ENCODE results near the gene AHRR. TPM values are rescaled to one million over a fixed set of nuclear protein-coding genes. Genes with fewer than 3 reads are reported as not detected.

The AHRR gene
- total RNA-seq, 1 donor from 2014 or later = 23.7 TPM

GRCh38 chr5:458547-459353 is 137.2 kb downstream of the AHRR start:
- H3K4me1 Mint-ChIP-seq (ENCODE audit: low read depth) = peaks cover 75% of the 10 kb centered on the region
- peaks cover 67% of the 10 kb centered on the region for H3K36me3 Mint-ChIP-seq (ENCODE audit: low read depth)
- intact Hi-C loops (cut with micrococcal nuclease) = loop anchor here (1.0 to 5.0 kb wide), 4 partner anchors 15 to 80 kb away; partner anchors contain the start of gene EXOC3
- H3K27ac Mint-ChIP-seq = peak overlapping the region; percentile 91
- peak; percentile 56 for DNase-seq (ENCODE audit: low spot score)
- H3K4me3 Mint-ChIP-seq = peak overlapping the region; percentile 59
- no peaks in the 10 kb centered on the region for H3K27me3 Mint-ChIP-seq (ENCODE audit: insufficient read depth)
- no peaks in the 10 kb centered on the region for H3K9me3 Mint-ChIP-seq

- intact Hi-C loops (cut with micrococcal nuclease) = loop anchor here (1.0 to 5.0 kb wide), 6 partner anchors 14 to 242 kb away; partner anchors contain the start of genes CCDC127, EXOC3 and SDHA
- no peaks in the 10 kb centered on the region for H3K9me3 Mint-ChIP-seq
- peaks cover 74% of the 10 kb centered on the region for H3K4me1 Mint-ChIP-seq (ENCODE audit: low read depth)
- peak overlapping the region; percentile 91 for H3K27ac Mint-ChIP-seq
- peaks cover 66% of the 10 kb centered on the region for H3K36me3 Mint-ChIP-seq (ENCODE audit: low read depth)
- no peak for DNase-seq (ENCODE audit: low spot score)
- no peaks in the 10 kb centered on the region for H3K27me3 Mint-ChIP-seq (ENCODE audit: insufficient read depth)
- peak overlapping the region; percentile 59 for H3K4me3 Mint-ChIP-seq
These were observed 138.2 kb downstream of the AHRR start for GRCh38 chr5:459562-460272.

DNA sequence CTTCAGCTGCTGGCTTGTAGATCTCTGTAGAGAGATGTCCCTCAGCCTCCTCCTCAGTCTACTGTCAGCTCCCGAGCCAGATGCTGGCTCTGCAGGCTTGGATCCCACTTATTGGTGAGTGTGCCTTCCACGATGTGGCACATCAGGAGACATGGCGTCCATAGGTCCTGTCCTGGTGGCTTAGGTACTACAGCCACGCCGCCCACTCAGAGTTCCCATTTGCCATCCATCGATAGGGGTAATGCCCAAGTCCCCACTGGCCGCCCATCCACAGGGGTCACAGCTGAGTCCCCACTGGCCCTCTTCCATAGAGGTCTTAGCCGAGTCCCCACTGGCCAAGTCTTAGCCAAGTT is 138.7 kb downstream of the AHRR start:
- H3K27me3 Mint-ChIP-seq (ENCODE audit: insufficient read depth) = no peaks in the 10 kb centered on the region
- peaks cover 70% of the 10 kb centered on the region for H3K4me1 Mint-ChIP-seq (ENCODE audit: low read depth)
- peak overlapping the region; percentile 52 for H3K4me3 Mint-ChIP-seq

DNA sequence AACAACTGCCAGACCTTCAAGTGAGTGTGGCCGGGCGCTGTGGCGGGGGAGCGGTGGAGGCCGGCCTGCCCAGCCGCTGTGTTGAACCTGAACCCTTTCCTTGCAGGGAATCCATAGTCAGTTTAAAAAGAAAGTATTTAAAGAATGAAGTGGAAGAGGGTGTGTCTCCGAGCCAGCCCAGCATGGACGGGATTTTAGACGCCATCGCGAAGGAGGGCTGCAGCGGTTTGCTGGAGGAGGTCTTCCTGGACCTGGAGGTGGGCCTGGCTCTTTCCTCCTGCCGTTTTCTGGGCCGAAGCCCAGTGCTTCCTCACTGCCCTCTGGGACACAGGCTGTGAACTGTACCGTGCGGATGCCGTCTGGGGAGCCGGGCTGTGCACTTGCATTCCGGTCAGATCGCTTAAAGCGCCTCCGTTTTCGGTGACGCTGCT is 140.6 kb downstream of the AHRR start:
- no peaks in the 10 kb centered on the region for H3K27me3 Mint-ChIP-seq (ENCODE audit: insufficient read depth)
- intact Hi-C loops (cut with micrococcal nuclease) = loop anchor here (5.0 kb wide), 2 partner anchors 130 to 245 kb away; partner anchors contain the start of genes CCDC127 and SDHA
- no peak overlapping the region for H3K4me3 Mint-ChIP-seq
- peaks cover 65% of the 10 kb centered on the region for H3K4me1 Mint-ChIP-seq (ENCODE audit: low read depth)
- peaks cover 66% of the 10 kb centered on the region for H3K36me3 Mint-ChIP-seq (ENCODE audit: low read depth)
- no peaks in the 10 kb centered on the region for H3K9me3 Mint-ChIP-seq
- DNase-seq (ENCODE audit: low spot score) = no peak
- H3K27ac Mint-ChIP-seq = no peak overlapping the region

More for the DNA sequence above, 138.7 kb downstream of the AHRR start:
- no peaks in the 10 kb centered on the region for H3K9me3 Mint-ChIP-seq
- peak overlapping the region; percentile 91 for H3K27ac Mint-ChIP-seq
- DNase-seq (ENCODE audit: low spot score) = no peak
- peaks cover 69% of the 10 kb centered on the region for H3K36me3 Mint-ChIP-seq (ENCODE audit: low read depth)
- intact Hi-C loops (cut with micrococcal nuclease) = loop anchor here (5.0 kb wide), 2 partner anchors 128 to 243 kb away; partner anchors contain the start of genes CCDC127 and SDHA

DNA sequence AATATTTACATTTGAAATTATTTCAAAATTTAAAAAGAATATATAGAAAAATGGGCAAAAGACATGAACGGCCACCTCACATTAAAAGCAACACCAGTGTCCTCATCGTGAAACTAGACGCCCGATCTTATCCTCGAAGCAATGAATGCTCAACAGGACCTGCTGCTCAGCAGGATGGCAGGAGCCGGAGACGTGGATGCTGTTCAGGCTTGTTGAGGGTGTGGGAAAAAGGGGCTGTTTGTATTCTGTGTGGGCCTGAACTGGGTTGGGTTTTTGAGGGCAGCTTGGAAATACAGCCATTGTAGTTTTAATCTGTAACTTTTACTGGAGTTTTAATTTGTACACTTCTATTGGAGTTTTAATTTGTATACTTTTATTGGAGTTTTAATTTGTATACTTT is 141.8 kb downstream of the AHRR start:
- DNase-seq (ENCODE audit: low spot score) = no peak
- Mint-ChIP-seq H3K36me3 (ENCODE audit: low read depth) (peaks cover 58% of the 10 kb centered on the region), H3K9me3 (no peaks in the 10 kb centered on the region), H3K4me1 (ENCODE audit: low read depth) (peaks cover 57% of the 10 kb centered on the region), H3K27ac (peak overlapping the region; percentile 34), H3K27me3 (ENCODE audit: insufficient read depth) (no peaks in the 10 kb centered on the region), H3K4me3 (no peak overlapping the region)
- intact Hi-C loops (cut with micrococcal nuclease) = loop anchor here (5.0 kb wide), 2 partner anchors 131 to 246 kb away; partner anchors contain the start of genes CCDC127 and SDHA

DNA sequence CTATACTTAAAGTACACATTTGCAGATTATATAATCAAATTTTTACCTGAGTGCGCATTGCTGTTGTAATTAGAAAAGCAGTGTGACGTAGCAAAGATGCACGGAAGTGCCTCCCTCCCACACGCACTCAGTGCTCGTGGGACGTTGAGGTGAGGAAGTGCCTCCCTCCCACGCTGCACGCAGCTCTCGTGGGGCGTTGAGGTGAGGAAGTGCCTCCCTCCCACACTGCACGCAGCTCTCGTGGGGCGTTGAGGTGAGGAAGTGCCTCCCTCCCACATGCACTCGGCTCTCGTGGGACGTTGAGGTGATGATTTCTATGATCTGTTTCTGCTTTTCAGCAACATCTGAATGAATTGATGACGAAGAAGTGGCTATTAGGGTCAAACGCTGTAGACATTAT is 142.4 kb downstream of the AHRR start:
- no peaks in the 10 kb centered on the region for H3K9me3 Mint-ChIP-seq
- H3K27me3 Mint-ChIP-seq (ENCODE audit: insufficient read depth) = no peaks in the 10 kb centered on the region
- H3K27ac Mint-ChIP-seq = peak overlapping the region; percentile 71
- peaks cover 51% of the 10 kb centered on the region for H3K4me1 Mint-ChIP-seq (ENCODE audit: low read depth)
- peak; percentile 61 for DNase-seq (ENCODE audit: low spot score)
- intact Hi-C loops (cut with micrococcal nuclease) = loop anchor here (5.0 kb wide), 2 partner anchors 132 to 247 kb away; partner anchors contain the start of genes CCDC127 and SDHA
- peaks cover 52% of the 10 kb centered on the region for H3K36me3 Mint-ChIP-seq (ENCODE audit: low read depth)
- peak overlapping the region; percentile 47 for H3K4me3 Mint-ChIP-seq

GRCh38 chr5:464446-464842 is 142.9 kb downstream of the AHRR start:
- no peak for DNase-seq (ENCODE audit: low spot score)
- Mint-ChIP-seq H3K27ac (peak overlapping the region; percentile 71), H3K36me3 (ENCODE audit: low read depth) (peaks cover 52% of the 10 kb centered on the region), H3K9me3 (no peaks in the 10 kb centered on the region), H3K4me3 (peak overlapping the region; percentile 47), H3K4me1 (ENCODE audit: low read depth) (peaks cover 46% of the 10 kb centered on the region), H3K27me3 (ENCODE audit: insufficient read depth) (no peaks in the 10 kb centered on the region)
- intact Hi-C loops (cut with micrococcal nuclease) = loop anchor here (5.0 kb wide), 2 partner anchors 132 to 247 kb away; partner anchors contain the start of genes CCDC127 and SDHA

GRCh38 chr5:464843-465590 is 143.5 kb downstream of the AHRR start:
- H3K27ac Mint-ChIP-seq = no peak overlapping the region
- no peak for DNase-seq (ENCODE audit: low spot score)
- H3K4me1 Mint-ChIP-seq (ENCODE audit: low read depth) = peaks cover 40% of the 10 kb centered on the region
- intact Hi-C loops (cut with micrococcal nuclease) = loop anchor here (5.0 kb wide), 2 partner anchors 133 to 248 kb away; partner anchors contain the start of genes CCDC127 and SDHA
- H3K27me3 Mint-ChIP-seq (ENCODE audit: insufficient read depth) = no peaks in the 10 kb centered on the region
- H3K9me3 Mint-ChIP-seq = no peaks in the 10 kb centered on the region
- peaks cover 47% of the 10 kb centered on the region for H3K36me3 Mint-ChIP-seq (ENCODE audit: low read depth)
- no peak overlapping the region for H3K4me3 Mint-ChIP-seq

GRCh38 chr5:465591-466403 is 144.3 kb downstream of the AHRR start:
- Mint-ChIP-seq H3K4me1 (ENCODE audit: low read depth) (peaks cover 32% of the 10 kb centered on the region), H3K27me3 (ENCODE audit: insufficient read depth) (no peaks in the 10 kb centered on the region), H3K9me3 (no peaks in the 10 kb centered on the region), H3K27ac (no peak overlapping the region), H3K36me3 (ENCODE audit: low read depth) (peaks cover 39% of the 10 kb centered on the region), H3K4me3 (no peak overlapping the region)
- intact Hi-C loops (cut with micrococcal nuclease) = no loop called here
- DNase-seq (ENCODE audit: low spot score) = no peak

- H3K4me1 Mint-ChIP-seq (ENCODE audit: low read depth) = peaks cover 31% of the 10 kb centered on the region
- DNase-seq (ENCODE audit: low spot score) = no peak
- no peaks in the 10 kb centered on the region for H3K9me3 Mint-ChIP-seq
- H3K36me3 Mint-ChIP-seq (ENCODE audit: low read depth) = peaks cover 41% of the 10 kb centered on the region
- no peaks in the 10 kb centered on the region for H3K27me3 Mint-ChIP-seq (ENCODE audit: insufficient read depth)
- peak overlapping the region; percentile 18 for H3K27ac Mint-ChIP-seq
- peak overlapping the region; percentile 15 for H3K4me3 Mint-ChIP-seq
- intact Hi-C loops (cut with micrococcal nuclease) = no loop called here
These were observed 145.3 kb downstream of the AHRR start for GRCh38 chr5:466661-467310.

DNA sequence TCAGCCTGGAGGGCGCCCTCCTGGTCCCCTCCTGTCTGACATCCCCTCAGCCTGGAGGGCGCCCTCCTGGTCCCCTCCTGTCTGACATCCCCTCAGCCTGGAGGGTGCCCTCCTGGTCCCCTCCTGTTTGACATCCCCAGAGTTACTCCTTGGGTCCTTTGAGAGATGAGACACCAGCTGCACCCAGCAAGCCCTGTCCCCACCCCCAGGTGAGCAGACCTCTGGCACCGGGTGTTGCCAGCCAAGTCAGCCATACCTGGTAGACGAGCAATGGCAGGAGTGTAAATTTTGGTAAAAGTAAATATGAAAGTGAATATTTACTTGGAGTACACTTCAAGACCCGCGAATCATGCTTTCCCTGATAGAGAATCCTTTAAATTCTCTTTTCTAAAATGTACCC is 146.9 kb downstream of the AHRR start:
- Mint-ChIP-seq H3K9me3 (no peaks in the 10 kb centered on the region), H3K27me3 (ENCODE audit: insufficient read depth) (no peaks in the 10 kb centered on the region), H3K36me3 (ENCODE audit: low read depth) (peaks cover 33% of the 10 kb centered on the region), H3K4me3 (no peak overlapping the region), H3K27ac (no peak overlapping the region), H3K4me1 (ENCODE audit: low read depth) (peaks cover 19% of the 10 kb centered on the region)
- no peak for DNase-seq (ENCODE audit: low spot score)
- intact Hi-C loops (cut with micrococcal nuclease) = no loop called here

Measured in activated T-helper 1 cell treated with anti-CD3 and anti-CD28 coated beads, Interleukin-12 subunit alpha, Interleukin-12 subunit beta, Interleukin-2, Interleukin-4 antibody, amounts not matched to agents 30 ng/mL and 10 ng/mL and 1 ng/mL, durations not matched to agents 14 hours and 24 hours and 36 hours (primary cell).